ENCODE data around the gene KLHDC10.
"Not testable (repeated sequence)": the region's sequence is repeated elsewhere in the genome, so short reads cannot be mapped to it uniquely, and the experiment has no call there.

Gene KLHDC10

GRCh38 chr7:130079846-130080394 is 9.6 kb downstream of the KLHDC10 start:
- DNase-seq (ENCODE audit: low read depth in 2 of 2), result no peak

DNA sequence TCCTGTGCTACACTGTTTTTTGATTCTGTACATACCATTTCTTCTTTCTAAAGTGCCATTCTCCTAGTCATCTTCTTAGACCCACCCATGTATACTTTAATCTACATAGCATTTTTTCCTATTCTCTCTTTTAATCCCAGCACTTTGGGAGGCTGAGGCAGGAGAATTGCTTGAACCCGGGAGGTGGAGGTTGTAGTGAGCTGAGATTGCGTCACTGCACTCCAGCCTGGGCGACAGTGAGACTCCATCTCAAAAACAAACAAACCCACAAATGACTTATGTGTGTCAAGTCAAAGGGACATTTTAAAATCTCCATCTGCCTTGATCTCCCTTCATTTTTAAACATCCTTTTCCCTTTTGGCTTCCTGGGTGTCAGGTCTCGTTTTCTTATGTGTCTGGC is 13.2 kb downstream of the KLHDC10 start:
- DNase-seq (ENCODE audit: low read depth in 2 of 2), result not testable (repeated sequence)

- DNase-seq (ENCODE audit: low read depth in 2 of 2), result no peak
These were observed 13.9 kb downstream of the KLHDC10 start for GRCh38 chr7:130084037-130084875.

DNA sequence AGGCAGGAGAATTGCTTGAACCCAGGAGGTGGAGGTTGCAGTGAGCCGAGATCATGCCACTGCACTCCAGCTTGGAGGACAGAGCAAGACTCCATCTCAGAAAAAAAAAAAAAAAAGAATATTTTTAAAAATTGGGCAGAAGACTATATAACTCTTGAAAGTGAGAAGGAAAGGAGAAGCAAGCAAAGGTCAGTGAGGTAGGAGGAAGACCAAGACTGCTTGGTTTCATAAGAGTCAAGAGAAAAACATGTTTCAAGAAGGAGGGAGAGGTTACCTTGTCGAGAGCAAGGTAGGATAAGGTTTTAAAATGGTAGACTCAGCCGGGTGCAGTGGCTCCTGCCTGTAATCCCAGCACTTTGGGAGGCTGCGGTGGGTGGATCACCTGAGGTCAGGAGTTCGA is 14.9 kb downstream of the KLHDC10 start:
- DNase-seq (ENCODE audit: low read depth in 2 of 2), result not testable (repeated sequence)

GRCh38 chr7:130086938-130087337 is 16.6 kb downstream of the KLHDC10 start:
- no peak for DNase-seq (ENCODE audit: low read depth in 2 of 2)

GRCh38 chr7:130087364-130087763 is 17.0 kb downstream of the KLHDC10 start:
- no peak for DNase-seq (ENCODE audit: low read depth in 2 of 2)

GRCh38 chr7:130090745-130091532 is 20.6 kb downstream of the KLHDC10 start:
- no peak for DNase-seq (ENCODE audit: low read depth in 2 of 2)

DNA sequence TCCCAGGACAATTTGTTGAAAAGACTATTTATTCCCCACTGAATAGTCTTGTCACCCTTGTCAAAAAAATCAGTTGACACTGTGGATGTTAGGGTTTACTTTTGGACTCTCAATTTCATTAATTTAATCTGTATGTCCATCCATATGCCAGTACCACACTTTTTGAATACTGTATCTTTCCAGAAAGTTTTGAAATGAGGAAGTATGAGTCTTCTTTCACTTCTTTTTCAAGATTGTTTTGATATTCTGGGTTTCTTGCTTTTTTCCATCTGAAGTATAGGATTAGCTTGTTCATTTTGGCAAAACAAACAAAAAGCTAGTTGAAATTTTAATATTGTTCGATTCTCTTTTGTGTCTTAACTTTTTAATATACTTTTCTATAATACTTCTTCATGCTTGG is 21.7 kb downstream of the KLHDC10 start:
- no peak for DNase-seq (ENCODE audit: low read depth in 2 of 2)

DNA sequence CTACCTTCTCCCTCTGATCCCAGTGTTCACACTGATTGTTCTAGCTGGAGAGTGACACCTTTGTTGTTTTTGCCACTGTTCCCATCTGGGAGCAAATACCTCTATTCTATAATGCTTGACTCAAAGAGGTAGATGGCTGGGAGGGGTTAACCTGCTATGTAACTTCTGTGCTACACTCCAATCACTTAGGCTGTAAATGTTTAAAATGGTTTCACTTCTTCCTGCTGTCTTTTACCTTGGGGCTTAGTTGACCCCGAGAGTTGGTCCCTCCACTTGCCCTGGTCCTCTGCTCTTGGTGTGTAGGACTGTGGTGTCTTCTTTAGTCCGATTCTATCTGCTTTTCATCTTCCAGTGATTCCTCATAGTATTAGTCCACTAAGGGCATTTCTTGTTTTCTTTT is 22.3 kb downstream of the KLHDC10 start:
- no peak for DNase-seq (ENCODE audit: low read depth in 2 of 2)

GRCh38 chr7:130095812-130096211 is 25.5 kb downstream of the KLHDC10 start:
- no peak for DNase-seq (ENCODE audit: low read depth in 2 of 2)

DNA sequence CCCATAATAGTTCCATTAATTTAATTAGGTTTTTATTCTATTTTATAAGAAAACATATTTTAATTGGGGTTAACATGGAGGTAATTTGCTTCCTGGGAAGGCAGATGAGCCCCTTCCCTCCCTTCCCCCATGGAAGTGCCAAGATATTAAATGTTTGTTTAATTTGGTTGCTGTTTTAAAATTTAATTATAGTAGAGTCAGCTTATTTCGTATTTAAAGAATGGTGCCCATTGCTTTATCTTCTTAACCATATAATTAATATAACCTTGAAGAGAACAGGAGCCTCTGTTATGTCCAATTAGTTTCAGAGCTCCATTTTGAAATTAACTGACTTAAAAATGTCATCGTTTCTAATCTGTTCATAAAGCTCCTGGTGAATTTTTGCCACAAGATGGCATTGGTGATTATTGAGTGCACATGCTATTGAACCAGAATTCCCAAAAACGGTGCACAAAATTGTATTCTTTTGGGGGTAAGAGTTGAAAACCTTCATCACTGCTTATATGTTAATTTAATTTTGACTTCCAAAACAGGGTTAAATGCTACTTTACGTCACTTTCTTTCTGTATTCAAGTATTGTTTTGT is 26.0 kb downstream of the KLHDC10 start:
- no peak for DNase-seq (ENCODE audit: low read depth in 2 of 2)

DNA sequence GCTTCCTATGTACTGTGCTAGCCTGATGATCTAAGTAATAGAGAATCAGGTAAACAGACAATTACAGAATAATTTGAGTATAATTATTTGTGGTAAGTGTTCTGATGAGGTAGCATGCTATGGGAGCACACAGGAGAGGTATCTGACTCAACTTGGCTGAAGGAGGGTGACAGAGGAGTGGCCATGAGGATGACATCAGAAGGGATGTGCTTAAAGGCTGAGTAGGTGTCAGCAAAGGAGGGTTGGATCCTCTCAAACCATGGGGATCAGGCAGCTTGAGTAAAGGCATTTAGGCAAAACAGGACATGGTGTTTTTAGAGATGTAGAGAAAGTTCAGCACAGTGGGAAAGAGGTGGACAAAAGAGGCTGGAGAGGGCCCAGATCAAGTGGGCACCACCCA is 29.0 kb downstream of the KLHDC10 start:
- no peak for DNase-seq (ENCODE audit: low read depth in 2 of 2)

- no peak for DNase-seq (ENCODE audit: low read depth in 2 of 2)
These were observed 32.3 kb downstream of the KLHDC10 start for GRCh38 chr7:130102588-130102987.

DNA sequence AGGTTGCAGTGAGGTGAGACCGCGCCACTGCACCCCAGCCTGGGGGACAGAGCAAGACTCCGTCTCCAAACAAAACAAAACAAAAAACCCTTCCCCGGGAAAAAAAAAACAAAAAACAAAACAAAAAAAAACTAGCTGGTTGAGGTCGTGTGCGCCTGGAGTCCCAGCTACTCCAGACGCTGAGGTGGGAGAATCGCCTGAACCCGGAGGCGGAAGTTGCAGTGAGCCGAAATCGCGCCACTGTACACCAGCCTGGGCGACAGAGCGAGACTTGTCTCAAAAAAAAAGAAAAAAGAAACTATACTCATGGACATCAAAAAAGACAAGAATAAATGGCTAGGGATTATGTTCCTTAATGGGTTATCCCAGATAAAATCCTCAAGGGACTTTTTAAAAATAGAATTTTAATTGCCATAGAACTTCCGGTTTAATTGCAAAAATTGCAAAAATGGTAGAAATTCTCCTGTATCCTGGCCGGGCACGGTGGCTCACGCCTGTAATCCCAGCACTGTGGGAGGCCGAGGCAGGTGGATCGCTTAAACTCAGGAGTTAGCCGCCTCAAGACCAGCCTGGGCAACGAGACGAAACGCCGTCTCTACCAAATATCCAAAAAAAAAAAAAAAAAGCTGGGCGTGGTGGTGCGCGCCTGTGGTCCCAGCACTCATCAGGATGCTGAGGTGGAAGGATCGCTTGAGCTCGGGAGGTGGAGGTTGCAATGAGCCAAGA is 37.8 kb downstream of the KLHDC10 start:
- no peak for DNase-seq (ENCODE audit: low read depth in 2 of 2)

GRCh38 chr7:130108809-130109208 is 38.5 kb downstream of the KLHDC10 start:
- no peak for DNase-seq (ENCODE audit: low read depth in 2 of 2)

DNA sequence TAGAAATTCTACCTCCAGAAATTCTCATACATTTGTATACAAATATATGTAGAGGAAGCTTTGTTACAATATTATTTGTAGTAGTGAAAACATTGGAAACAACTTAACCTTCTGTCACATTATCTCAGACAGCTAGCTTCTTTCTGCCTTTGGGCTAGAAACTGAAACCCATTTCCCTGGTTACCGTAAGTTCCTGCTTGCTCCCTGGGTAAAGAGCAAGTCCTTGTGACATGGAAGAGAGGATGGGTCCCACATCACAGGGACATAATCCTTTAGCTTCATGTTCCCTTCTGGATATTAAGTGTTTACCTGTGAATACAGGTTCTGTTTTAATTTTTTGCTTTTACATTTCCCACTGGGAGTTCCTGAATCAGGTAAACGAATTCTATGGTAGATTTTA is 41.8 kb downstream of the KLHDC10 start:
- DNase-seq (ENCODE audit: low read depth in 2 of 2), result no peak

DNA sequence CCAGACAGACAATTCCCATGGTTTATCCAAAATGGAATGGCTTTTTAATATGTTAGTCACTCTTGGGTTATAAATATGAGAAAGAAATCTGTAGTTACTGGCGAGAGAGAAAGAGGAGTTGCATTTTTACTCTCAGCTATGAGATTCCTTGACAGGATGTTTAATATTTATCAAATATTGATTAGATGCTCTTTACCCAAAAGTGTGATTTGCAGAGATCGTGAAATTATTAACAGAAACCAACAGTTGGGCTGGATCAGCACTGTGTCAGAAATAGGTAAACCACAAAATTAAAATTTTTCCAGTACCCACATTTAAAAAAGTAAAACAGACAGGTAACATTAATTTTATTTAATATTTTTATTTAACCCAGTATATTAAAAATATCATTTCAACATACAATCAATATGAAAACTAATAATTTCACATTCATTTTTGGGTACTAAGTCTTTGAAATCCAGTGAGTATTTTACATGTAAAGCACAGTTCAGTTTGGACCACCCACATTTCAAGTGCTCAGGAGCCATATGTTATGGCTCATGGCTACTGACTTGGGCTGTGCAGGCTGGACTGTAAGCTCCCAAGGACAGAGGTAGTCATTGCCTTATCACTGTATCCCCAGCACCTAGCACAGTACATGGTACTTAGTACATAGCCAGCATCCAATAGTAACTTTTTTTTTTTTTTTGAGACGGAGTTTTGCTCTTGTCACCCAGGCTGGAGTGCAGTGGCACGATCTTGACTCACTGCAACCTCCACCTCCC is 42.5 kb downstream of the KLHDC10 start:
- no peak for DNase-seq (ENCODE audit: low read depth in 2 of 2)

GRCh38 chr7:130113426-130113805 is 43.1 kb downstream of the KLHDC10 start:
- not testable (repeated sequence) for DNase-seq (ENCODE audit: low read depth in 2 of 2)

GRCh38 chr7:130113887-130114286 is 43.6 kb downstream of the KLHDC10 start:
- DNase-seq (ENCODE audit: low read depth in 2 of 2), result no peak

DNA sequence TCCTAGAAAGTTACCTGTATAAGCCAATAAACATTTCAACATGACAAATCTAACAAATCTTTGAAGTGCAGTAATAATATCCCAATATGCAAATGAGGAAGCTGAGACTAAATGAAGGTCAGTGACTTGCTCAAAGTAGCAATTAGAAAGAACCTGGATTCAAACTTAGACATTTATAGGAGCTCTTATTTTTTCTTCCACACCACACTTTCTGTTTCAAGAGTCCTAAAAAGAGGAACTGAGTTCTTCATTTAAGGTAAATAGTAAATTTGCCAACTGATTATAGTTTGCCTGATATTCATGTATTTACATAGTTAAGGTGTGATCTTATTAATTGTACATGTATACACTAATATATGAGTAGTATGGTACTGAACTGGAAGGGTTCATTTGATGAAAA is 44.0 kb downstream of the KLHDC10 start:
- DNase-seq (ENCODE audit: low read depth in 2 of 2), result no peak

DNA sequence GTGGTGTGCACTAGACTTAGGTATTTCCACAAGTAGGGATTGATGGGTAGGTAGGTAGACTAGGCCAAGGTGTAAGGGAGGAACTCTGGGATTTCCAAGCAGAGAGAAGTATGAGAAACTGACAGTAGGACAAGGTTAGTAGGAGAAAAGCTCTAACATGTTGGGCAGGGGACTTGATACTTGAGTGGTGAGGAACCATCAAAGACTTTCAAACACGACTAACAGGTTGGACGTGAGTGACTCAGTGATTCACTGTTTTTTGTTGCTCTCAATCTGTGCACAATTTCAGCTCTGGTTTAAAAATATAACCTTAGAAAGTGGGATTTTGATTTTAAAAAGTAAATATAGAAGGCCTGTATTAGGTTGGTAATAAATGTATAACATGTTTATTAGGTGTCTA is 44.4 kb downstream of the KLHDC10 start:
- no peak for DNase-seq (ENCODE audit: low read depth in 2 of 2)

Data from activated CD8-positive, alpha-beta memory T cell treated with anti-CD3 and anti-CD28 coated beads for 4 hours (primary cell).